Pons (tissue), 1 donor: ENCODE data around the gene CHRNA4.

ENCODE experiments used
- DNase-seq: peaks from one replicate; pipeline ENCODE4 v3.0.0-alpha.2; 2016; ENCODE audit warnings: low spot score

CHRNA4 gene

GRCh38 chr20:63360850-63361518, at the start of gene CHRNA4:
Gene CHRNA4, minus strand, starts transcription at chr20:63361349. Its CDS starts 184 bp downstream, at chr20:63361165.
- no peak for DNase-seq

- DNase-seq = no peak
Measured at GRCh38 chr20:63409834-63410435, 48.8 kb upstream of the CHRNA4 start.

- DNase-seq = no peak
Measured at GRCh38 chr20:63409066-63409833, 48.1 kb upstream of the CHRNA4 start.

- DNase-seq = no peak
Measured at GRCh38 chr20:63408684-63409046, 47.5 kb upstream of the CHRNA4 start.

- DNase-seq = no peak
Measured at GRCh38 chr20:63407928-63408683, 47.0 kb upstream of the CHRNA4 start.

GRCh38 chr20:63406617-63407245, 45.6 kb upstream of the CHRNA4 start:
- DNase-seq = no peak

- no peak for DNase-seq
Measured at GRCh38 chr20:63406011-63406410, 44.9 kb upstream of the CHRNA4 start.

- DNase-seq = no peak
Measured at GRCh38 chr20:63405102-63405730, 44.1 kb upstream of the CHRNA4 start.

- no peak for DNase-seq
Measured at GRCh38 chr20:63404129-63405085, 43.3 kb upstream of the CHRNA4 start.

- DNase-seq = no peak
Measured at GRCh38 chr20:63403403-63404105, 42.4 kb upstream of the CHRNA4 start.

GRCh38 chr20:63402860-63403220, 41.7 kb upstream of the CHRNA4 start:
- DNase-seq = no peak

GRCh38 chr20:63402181-63402859, 41.2 kb upstream of the CHRNA4 start:
- no peak for DNase-seq

GRCh38 chr20:63401384-63402110, 40.4 kb upstream of the CHRNA4 start:
- no peak for DNase-seq

- no peak for DNase-seq
Measured at GRCh38 chr20:63400486-63401210, 39.5 kb upstream of the CHRNA4 start.

GRCh38 chr20:63399596-63400375, 38.6 kb upstream of the CHRNA4 start:
- DNase-seq = no peak

- no peak for DNase-seq
Measured at GRCh38 chr20:63398744-63399514, 37.8 kb upstream of the CHRNA4 start.
